Amniotic stem cell (primary cell): ENCODE measurements around the gene TMEM176B.
"Not testable (repeated sequence)": the region's sequence is repeated elsewhere in the genome, so short reads cannot be mapped to it uniquely, and the experiment has no call there.

ENCODE experiments used
- DNase-seq: peaks from one replicate; lab custom pipeline; 2025; lab: John Stamatoyannopoulos, UW

TMEM176B gene

GRCh38 chr7:150823043-150823442 lies 22.9 kb upstream of the TMEM176B start:
- no peak for DNase-seq

GRCh38 chr7:150820578-150821198 lies 20.5 kb upstream of the TMEM176B start:
- DNase-seq = no peak

GRCh38 chr7:150820148-150820547 lies 20.0 kb upstream of the TMEM176B start:
- no peak for DNase-seq

GRCh38 chr7:150818971-150819370 lies 18.8 kb upstream of the TMEM176B start:
- DNase-seq = no peak

GRCh38 chr7:150814328-150815001 lies 14.3 kb upstream of the TMEM176B start:
- DNase-seq = no peak

- DNase-seq = not testable (repeated sequence)
Measured at GRCh38 chr7:150807616-150808438, 7.7 kb upstream of the TMEM176B start.

GRCh38 chr7:150806863-150807262 lies 6.7 kb upstream of the TMEM176B start:
- DNase-seq = no peak

GRCh38 chr7:150806454-150806853 lies 6.3 kb upstream of the TMEM176B start:
- no peak for DNase-seq

- no peak for DNase-seq
Measured at GRCh38 chr7:150805864-150806263, 5.7 kb upstream of the TMEM176B start.

GRCh38 chr7:150804802-150805201 lies 4.6 kb upstream of the TMEM176B start:
- no peak for DNase-seq

- DNase-seq = no peak
Measured at GRCh38 chr7:150803161-150803860, 3.1 kb upstream of the TMEM176B start.

GRCh38 chr7:150801946-150802771 lies 2.0 kb upstream of the TMEM176B start:
- no peak for DNase-seq

- DNase-seq = no peak
Measured at GRCh38 chr7:150801242-150801945, 1.2 kb upstream of the TMEM176B start.

- DNase-seq = no peak
Measured at GRCh38 chr7:150800581-150801241, 547 bp upstream of the TMEM176B start, which contains the start of gene TMEM176A. Gene TMEM176A, plus strand, starts transcription at chr7:150800769. Its CDS starts 782 bp downstream, at chr7:150801551.

- DNase-seq = no peak
Measured at GRCh38 chr7:150799156-150799555, 1.0 kb downstream of the TMEM176B start.

- no peak for DNase-seq
Measured at GRCh38 chr7:150797661-150798060, 2.5 kb downstream of the TMEM176B start.

GRCh38 chr7:150793569-150794238 lies 6.5 kb downstream of the TMEM176B start:
- DNase-seq = no peak

GRCh38 chr7:150791746-150792452 lies 8.3 kb downstream of the TMEM176B start:
- no peak for DNase-seq

- no peak for DNase-seq
Measured at GRCh38 chr7:150791304-150791703, 8.9 kb downstream of the TMEM176B start.
